Stomach smooth muscle (tissue), 2 donors: ENCODE data around the gene DRC1.

ENCODE experiments used
- H3K27ac ChIP-seq: one replicate; pipeline ENCODE4 v1.7.0; 2013; ENCODE audit warnings: mild to moderate bottlenecking, low read length, inconsistent platforms
- H3K27me3 ChIP-seq, 2 donors: one replicate each; pipeline ENCODE4 v1.7.0; 2013; ENCODE audit warnings: low read length in 2 of 2; ENCODE audit not compliant: insufficient read depth in 2 of 2, control insufficient read depth in 1 of 2
- H3K36me3 ChIP-seq, 2 donors: one replicate each; pipeline ENCODE4 v1.7.0; 2013; ENCODE audit warnings: low read length in 2 of 2; ENCODE audit not compliant: control insufficient read depth in 2 of 2, insufficient read depth in 2 of 2
- H3K4me1 ChIP-seq: one replicate; pipeline ENCODE4 v1.7.0; 2013; ENCODE audit warnings: low read length; ENCODE audit not compliant: control insufficient read depth, insufficient read depth
- H3K4me3 ChIP-seq, 2 donors: one replicate each; pipeline ENCODE4 v1.7.0; 2013; ENCODE audit warnings: low read length in 2 of 2
- H3K9ac ChIP-seq, 2 donors: one replicate each; pipeline ENCODE4 v1.7.0; 2013; ENCODE audit warnings: low read length in 2 of 2, mild to moderate bottlenecking in 1 of 2
- H3K9me3 ChIP-seq, 2 donors: one replicate each; pipeline ENCODE4 v1.7.0; 2013; ENCODE audit warnings: low read length in 2 of 2; ENCODE audit not compliant: control insufficient read depth in 2 of 2
- donor health status: healthy.
- donor health status: Pancreatic carcinoma.

DRC1 gene

DNA sequence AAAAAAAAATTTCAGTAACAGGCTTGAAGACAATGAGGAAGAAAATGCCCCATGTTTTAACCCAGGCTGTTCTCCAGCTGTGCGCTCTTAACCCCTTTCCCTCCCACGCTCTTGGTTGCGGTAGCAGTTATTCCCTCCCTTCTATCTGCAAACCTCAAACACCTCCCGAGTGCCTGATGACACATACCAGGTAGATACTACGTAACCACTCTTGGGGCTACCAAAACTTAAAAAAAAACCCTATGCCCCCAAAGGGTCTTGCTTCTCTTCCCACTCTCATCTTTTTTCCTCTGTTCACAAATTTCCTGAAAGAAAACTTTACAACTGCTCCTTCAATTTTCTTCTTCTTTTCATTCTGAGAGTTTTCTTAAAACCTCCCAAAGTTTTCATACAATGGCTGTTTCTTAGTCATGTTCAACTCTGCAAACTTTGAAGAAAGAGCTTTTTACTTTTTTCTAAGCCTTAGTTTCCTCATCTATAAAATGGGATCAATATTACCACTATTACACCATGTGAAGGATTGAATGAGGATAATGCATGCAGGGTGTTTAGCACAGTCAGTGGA, 4.9 kb upstream of the DRC1 start:
- Histone ChIP-seq H3K27ac (no peak overlapping the region), H3K9me3 (no peaks in the 10 kb centered on the region), H3K4me1 (peaks cover 5% of the 10 kb centered on the region), H3K9ac (no peak overlapping the region), H3K36me3 (peaks cover 0 to 2% of the 10 kb centered on the region in 2 donors), H3K4me3 (no peak overlapping the region), H3K27me3 (no peaks in the 10 kb centered on the region)

DNA sequence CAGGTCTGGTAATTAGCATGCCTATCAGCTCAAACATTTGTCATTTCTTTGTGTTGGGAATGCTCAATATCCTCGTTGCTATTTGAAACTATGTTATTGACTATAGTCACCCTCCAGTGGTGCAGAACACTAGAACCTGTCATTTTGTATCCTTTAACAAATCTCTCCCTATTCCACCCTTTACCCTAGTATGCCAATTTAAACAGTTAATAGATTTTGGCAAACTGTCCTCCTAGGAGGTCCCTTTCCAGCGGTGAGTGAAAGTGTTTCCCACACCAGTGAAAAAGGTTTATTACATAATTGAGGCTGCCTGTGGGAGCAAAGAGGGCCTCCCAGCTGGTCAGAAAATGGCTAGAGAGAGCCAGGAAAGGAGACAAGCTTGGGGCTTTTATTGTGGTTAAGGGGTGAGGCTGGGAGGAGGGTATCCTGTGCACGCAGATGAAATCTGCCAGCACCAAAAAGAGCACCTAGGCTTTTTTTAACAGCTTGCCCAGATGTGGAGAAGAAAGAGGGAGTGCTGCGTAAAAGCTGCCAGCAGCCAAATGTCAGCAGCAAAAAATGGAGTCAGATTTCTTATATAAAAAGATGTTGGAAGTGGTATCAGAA, 1.8 kb upstream of the DRC1 start:
- H3K9ac ChIP-seq = no peak overlapping the region
- no peak overlapping the region for H3K27ac ChIP-seq
- H3K4me1 ChIP-seq = peaks cover 10% of the 10 kb centered on the region
- no peaks in the 10 kb centered on the region for H3K27me3 ChIP-seq
- no peaks in the 10 kb centered on the region for H3K9me3 ChIP-seq
- no peaks in the 10 kb centered on the region for H3K36me3 ChIP-seq
- H3K4me3 ChIP-seq = no peak overlapping the region

DNA sequence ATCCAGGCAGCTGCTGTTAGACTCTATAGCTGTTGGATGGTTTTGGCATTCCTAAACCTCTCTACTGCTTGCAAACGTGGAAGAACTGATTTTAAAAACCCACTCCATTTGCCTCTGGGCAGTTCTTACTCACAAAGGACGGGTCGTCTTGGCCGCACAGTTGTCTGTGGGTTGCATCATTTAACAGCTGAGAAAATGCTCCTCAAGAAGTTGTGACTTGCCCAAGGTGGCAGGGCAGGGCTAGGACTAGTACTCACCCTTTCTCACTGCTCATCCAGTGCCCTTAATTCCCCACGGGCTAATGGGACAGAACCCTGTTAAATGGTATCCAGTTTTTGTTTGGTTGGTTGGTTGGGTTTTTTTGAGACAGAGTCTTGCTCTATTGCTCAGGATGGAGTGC, 997 bp upstream of the DRC1 start:
- no peak overlapping the region for H3K27ac ChIP-seq
- H3K9ac ChIP-seq = no peak overlapping the region
- H3K4me1 ChIP-seq = peaks cover 10% of the 10 kb centered on the region
- no peak overlapping the region for H3K4me3 ChIP-seq
- no peaks in the 10 kb centered on the region for H3K9me3 ChIP-seq
- H3K27me3 ChIP-seq = no peaks in the 10 kb centered on the region
- H3K36me3 ChIP-seq = no peaks in the 10 kb centered on the region

DNA sequence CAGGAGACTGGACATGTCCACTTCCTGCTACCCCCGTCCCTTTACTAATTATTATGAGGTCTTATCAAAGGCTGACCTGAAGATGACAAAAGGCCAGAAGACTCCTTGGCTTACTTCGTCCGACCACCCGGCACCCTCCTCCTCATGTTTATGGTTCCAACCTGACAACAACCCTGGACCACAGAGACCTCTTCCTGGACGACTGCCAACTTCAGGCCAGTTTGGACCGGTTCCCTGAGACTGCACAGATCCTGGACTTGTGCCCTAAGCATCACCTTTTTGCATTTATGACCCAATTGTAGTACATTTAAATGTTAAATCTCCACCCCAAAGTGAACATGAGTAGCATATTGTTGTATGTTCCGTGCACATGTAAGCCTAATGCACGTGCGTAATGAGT, 5.8 kb downstream of the DRC1 start:
- peaks cover 4 to 5% of the 10 kb centered on the region in 2 donors for H3K27me3 ChIP-seq
- H3K36me3 ChIP-seq = no peaks in the 10 kb centered on the region
- no peak overlapping the region for H3K9ac ChIP-seq
- H3K4me1 ChIP-seq = peaks cover 3% of the 10 kb centered on the region
- H3K9me3 ChIP-seq = no peaks in the 10 kb centered on the region
- no peak overlapping the region for H3K27ac ChIP-seq
- H3K4me3 ChIP-seq = no peak overlapping the region

DNA sequence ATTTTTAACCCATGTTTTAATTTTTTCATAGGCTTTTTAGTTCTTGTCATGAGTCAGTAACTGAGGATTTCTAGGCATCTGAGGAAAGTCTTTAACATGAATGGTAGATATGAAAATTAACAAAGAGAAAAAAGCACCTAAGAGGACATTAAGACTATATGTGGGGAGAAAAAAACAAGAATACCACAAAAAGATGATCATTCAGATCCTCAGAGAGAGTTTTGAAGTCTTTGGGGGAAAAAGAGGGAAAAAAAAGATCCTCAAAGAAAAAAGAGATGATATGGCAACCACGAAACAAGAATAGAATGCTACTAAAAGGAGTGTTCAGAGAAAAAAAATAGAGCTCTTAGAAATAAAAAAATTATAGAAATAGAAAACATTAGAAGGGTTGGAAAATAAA, 8.1 kb downstream of the DRC1 start:
- Histone ChIP-seq H3K4me3 (no peak overlapping the region), H3K4me1 (peaks cover under 1% of the 10 kb centered on the region), H3K27me3 (peaks cover 4 to 5% of the 10 kb centered on the region in 2 donors), H3K9ac (no peak overlapping the region), H3K27ac (no peak overlapping the region), H3K9me3 (no peaks in the 10 kb centered on the region), H3K36me3 (no peaks in the 10 kb centered on the region)

DNA sequence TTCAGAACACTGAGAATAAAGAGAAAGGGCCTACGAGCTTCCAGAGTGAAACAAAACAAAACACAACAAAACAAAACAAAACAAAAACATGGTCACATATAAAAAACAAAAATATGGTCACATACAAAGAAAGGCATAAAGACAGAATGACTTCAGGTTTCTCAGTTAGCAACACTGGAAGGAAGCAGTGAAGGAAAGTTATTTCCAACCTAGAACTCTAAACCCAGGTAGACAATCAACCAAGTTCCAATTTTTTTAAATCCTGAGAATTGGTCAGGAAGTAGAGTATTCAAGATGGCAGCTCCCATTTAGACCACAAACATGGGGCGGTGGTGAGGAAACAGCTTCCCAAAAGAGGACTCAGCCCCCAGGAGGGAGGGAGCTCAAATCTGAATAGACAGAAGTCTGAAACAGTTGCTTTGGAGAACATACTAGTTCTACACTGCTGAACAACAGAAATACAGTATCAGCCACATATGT, 9.1 kb downstream of the DRC1 start:
- no peak overlapping the region for H3K4me3 ChIP-seq
- peaks cover 4 to 5% of the 10 kb centered on the region in 2 donors for H3K27me3 ChIP-seq
- H3K9ac ChIP-seq = no peak overlapping the region
- no peaks in the 10 kb centered on the region for H3K4me1 ChIP-seq
- H3K9me3 ChIP-seq = no peaks in the 10 kb centered on the region
- H3K36me3 ChIP-seq = no peaks in the 10 kb centered on the region
- no peak overlapping the region for H3K27ac ChIP-seq

DNA sequence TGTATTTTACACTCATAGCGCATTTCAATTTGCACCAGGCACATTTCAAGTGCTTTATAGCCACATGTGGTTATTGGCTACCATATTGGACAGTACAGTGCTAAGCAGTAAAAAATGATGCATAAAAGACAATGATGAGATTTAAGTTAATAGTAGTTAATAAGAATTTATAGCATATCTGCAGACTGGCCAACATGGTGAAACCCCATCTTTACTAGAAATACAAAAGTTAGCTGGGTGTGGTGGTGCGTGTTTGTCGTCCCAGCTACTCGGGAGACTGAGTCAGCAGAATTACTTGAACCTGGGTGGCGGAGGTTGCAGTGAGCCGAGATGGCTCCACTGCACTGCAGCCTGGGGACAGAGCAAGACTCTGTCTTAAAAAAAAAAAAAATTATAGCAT, 9.7 kb downstream of the DRC1 start:
- H3K36me3 ChIP-seq = no peaks in the 10 kb centered on the region
- H3K27me3 ChIP-seq = peaks cover 4 to 5% of the 10 kb centered on the region in 2 donors
- H3K9me3 ChIP-seq = no peaks in the 10 kb centered on the region
- no peak overlapping the region for H3K9ac ChIP-seq
- no peaks in the 10 kb centered on the region for H3K4me1 ChIP-seq
- no peak overlapping the region for H3K27ac ChIP-seq
- no peak overlapping the region for H3K4me3 ChIP-seq

DNA sequence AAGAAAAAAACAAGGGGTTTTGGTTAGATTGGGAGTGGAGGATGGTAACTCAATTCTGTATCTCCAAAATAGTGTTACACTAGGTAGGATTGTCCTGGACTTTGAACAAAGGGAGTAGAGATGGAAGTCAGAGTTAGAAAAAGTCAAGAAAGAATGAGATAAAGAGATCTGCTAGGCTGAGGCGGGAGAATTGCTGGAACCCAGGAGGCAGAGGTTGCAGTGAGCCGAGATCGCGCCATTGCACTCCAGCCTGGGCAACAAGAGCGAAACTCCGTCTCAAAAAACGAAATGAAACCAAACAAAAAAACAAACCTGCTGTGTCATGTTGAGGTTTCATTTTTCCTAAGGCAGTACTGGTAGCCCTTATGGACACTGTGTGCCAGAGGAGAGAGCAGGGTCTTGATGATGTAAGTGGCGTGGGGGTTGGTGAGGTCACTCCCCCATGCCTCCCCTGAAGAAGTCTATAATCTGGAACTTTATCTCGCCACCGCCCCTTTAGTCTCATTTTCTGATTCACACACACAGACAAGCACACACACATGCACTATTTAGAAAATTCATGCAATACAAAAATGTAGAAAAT, 10.5 kb downstream of the DRC1 start:
- no peak overlapping the region for H3K27ac ChIP-seq
- H3K9ac ChIP-seq = no peak overlapping the region
- no peak overlapping the region for H3K4me3 ChIP-seq
- H3K4me1 ChIP-seq = no peaks in the 10 kb centered on the region
- H3K9me3 ChIP-seq = no peaks in the 10 kb centered on the region
- H3K36me3 ChIP-seq = no peaks in the 10 kb centered on the region
- peaks cover 4 to 5% of the 10 kb centered on the region in 2 donors for H3K27me3 ChIP-seq

DNA sequence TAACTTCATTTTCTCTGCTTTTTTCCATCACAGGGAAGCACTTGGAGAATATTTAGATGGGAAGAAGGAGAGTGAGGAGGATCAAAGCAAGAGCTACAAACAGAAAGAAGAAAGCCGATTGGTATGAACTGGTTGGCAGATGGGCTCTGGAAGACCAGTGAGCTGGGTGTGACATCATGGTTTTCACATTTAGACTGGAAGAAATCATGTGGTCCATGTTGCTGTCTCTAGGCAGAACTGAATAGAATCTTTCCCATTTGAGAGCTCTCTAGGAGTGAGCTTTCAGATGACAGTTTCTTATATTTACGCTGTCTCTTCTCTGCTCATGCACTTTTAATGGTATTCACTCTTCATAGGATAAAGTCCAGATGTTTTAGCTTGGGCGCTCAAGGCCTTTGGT, 12.6 kb downstream of the DRC1 start:
- H3K4me3 ChIP-seq = no peak overlapping the region
- H3K27ac ChIP-seq = no peak overlapping the region
- H3K4me1 ChIP-seq = no peaks in the 10 kb centered on the region
- peaks cover 0 to 3% of the 10 kb centered on the region in 2 donors for H3K27me3 ChIP-seq
- no peak overlapping the region for H3K9ac ChIP-seq
- no peaks in the 10 kb centered on the region for H3K9me3 ChIP-seq
- H3K36me3 ChIP-seq = no peaks in the 10 kb centered on the region

DNA sequence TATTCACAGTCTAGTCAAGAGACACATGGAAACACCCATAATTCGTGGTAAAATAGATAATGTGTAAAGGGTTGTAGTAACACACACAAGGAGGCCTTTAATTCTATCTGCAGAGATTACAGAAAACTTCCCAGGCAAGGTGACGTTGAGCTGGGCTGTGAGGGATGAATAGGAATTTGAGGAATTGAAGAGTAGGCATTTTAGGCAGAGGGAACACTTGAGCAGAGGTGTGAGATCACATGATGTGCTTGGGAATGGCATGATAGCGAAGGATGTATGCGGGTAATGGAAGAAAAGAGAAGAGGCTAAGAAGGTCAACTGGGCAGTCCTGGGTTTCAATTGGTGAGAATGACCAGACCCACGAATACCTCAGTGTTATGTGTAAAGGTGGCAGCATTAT, 20.2 kb downstream of the DRC1 start:
- no peaks in the 10 kb centered on the region for H3K4me1 ChIP-seq
- no peaks in the 10 kb centered on the region for H3K27me3 ChIP-seq
- H3K9ac ChIP-seq = no peak overlapping the region
- no peak overlapping the region for H3K27ac ChIP-seq
- no peaks in the 10 kb centered on the region for H3K9me3 ChIP-seq
- H3K36me3 ChIP-seq = no peaks in the 10 kb centered on the region
- H3K4me3 ChIP-seq = no peak overlapping the region

DNA sequence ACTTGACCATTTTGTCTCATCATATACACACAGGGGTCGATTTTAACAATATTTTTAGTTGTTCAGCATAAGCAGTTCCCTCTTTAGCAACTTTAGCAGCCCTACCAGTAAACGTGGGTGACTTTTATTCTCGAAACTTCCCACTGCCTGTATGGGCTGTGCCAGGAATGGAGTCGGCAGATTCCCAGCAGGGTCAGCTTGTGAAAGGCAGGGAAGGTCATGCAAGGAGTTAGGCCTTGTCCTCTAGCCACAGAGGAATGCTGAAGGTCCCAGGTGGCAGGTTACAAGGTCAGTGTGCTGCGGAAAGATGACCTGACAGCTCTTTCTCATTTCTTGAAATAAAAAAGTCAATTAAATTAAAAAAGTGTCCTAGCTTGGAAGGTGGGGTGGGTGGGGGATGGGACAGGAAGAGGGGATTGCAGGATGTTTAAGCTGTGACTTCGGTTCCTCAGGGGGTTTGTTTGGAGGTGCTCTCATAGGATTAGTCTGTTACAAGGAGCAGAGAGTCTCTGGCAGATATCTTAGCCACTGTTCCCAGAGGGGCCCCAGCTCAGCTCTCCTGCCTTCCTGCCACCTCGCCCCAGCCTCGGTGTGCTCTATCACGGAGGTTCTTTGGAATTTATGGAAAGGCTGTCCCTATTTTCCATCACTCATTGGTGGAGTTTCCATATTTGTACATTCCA, 21.4 kb downstream of the DRC1 start:
- Histone ChIP-seq H3K36me3 (no peaks in the 10 kb centered on the region), H3K9ac (no peak overlapping the region), H3K27me3 (no peaks in the 10 kb centered on the region), H3K27ac (no peak overlapping the region), H3K9me3 (no peaks in the 10 kb centered on the region), H3K4me1 (no peaks in the 10 kb centered on the region), H3K4me3 (no peak overlapping the region)
